Epithelial cell of esophagus (primary cell): ENCODE measurements around the gene NFIA.
A peak's percentile ranks its signal among the peaks of the same experiment; 100 is the strongest.

Source experiments
- DNase-seq: peaks from one replicate; pipeline ENCODE4 v3.0.0; 2010; ENCODE audit warnings: low read depth
- H3K4me3 ChIP-seq: 2 replicates; pipeline ENCODE4 v1.5.1; 2011; ENCODE audit warnings: mild to moderate bottlenecking, low read length, control low read depth
- CTCF ChIP-seq: IDR thresholded peaks from 2 replicates; pipeline ENCODE4 v1.5.1; 2011; ENCODE audit warnings: low read depth, mild to moderate bottlenecking, low read length, control low read depth, inconsistent platforms; ENCODE audit not compliant: insufficient read depth; ENCODE audit errors: missing control alignments

The NFIA gene

GRCh38 chr1:61486783-61487536 is 404.6 kb downstream of the NFIA start:
- DNase-seq, result no peak
- no peak overlapping the region for H3K4me3 ChIP-seq
- no peak for TF ChIP-seq CTCF

DNA sequence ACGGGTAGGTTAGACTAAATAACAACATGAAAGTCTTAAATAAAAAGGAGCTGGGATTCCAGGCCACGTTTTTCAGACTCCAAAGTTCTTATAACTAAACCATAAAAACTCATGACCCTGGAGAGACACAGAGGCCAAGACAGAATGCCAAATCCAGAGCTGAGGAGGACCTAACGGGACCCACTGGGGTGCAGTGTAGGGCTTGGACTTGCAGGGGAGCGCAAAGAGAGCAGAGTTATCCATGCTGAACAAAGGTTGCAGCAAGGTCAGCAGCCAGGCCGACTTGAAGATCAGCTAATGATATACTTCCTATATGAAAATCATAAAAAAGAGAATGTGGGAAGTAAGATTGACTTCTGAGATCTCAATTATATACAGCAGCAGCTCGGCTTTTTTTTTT is 405.4 kb downstream of the NFIA start:
- H3K4me3 ChIP-seq, result no peak overlapping the region
- no peak for TF ChIP-seq CTCF
- no peak for DNase-seq

GRCh38 chr1:61490924-61491323 is 408.6 kb downstream of the NFIA start:
- no peak for TF ChIP-seq CTCF
- DNase-seq, result no peak

GRCh38 chr1:61491497-61491896 is 409.1 kb downstream of the NFIA start:
- DNase-seq, result no peak
- no peak overlapping the region for H3K4me3 ChIP-seq
- TF ChIP-seq CTCF, result no peak

More at GRCh38 chr1:61490924-61491323, 408.6 kb downstream of the NFIA start:
- no peak overlapping the region for H3K4me3 ChIP-seq

GRCh38 chr1:61494000-61494399 is 411.6 kb downstream of the NFIA start:
- H3K4me3 ChIP-seq, result no peak overlapping the region
- no peak for DNase-seq
- no peak for TF ChIP-seq CTCF

DNA sequence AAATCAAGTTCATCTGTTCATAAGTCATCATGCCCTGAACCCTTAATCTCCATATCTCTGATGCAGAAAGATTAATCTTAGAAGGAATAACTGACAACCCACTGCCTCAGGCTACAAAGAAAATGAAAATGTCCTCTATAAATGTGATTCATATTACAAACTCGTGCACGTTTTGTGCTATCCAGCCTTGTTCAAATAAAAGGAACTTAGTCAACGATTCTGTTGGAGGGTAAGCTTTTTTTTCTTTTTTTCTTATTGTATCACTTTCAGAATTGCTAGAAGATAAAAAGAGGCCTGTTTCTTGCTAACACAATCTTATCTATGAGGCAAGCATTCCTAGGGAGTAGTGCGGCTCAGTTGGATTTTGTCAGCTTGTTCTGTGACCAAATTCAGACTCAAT is 414.1 kb downstream of the NFIA start:
- no peak for TF ChIP-seq CTCF
- H3K4me3 ChIP-seq, result no peak overlapping the region
- DNase-seq, result peak; percentile 85

- no peak for DNase-seq
- no peak overlapping the region for H3K4me3 ChIP-seq
- no peak for TF ChIP-seq CTCF
Observed at GRCh38 chr1:61497013-61497412, 414.7 kb downstream of the NFIA start.
